ENCODE measurements around the gene TAF4.

- TF ChIP-seq CTCF (IDR thresholded peaks at IDR 0.05) (no peak), POLR2A (IDR thresholded peaks at IDR 0.05) (no peak)
Measured at GRCh38 chr20:62031462-62032092, 34.1 kb downstream of the TAF4 start.
